GM21619 (cell line): ENCODE results near the gene ZNF460.

Experiments
- ATAC-seq: cut with Tn5 transposase; IDR thresholded peaks from one replicate; pipeline ENCODE4 v1.9.1; 2021; ENCODE audit not compliant: unreplicated experiment

Gene ZNF460

GRCh38 chr19:57338877-57339276 lies 58.6 kb downstream of the ZNF460 start:
- no peak for ATAC-seq

- no peak for ATAC-seq
Observed at GRCh38 chr19:57342582-57342981, 62.3 kb downstream of the ZNF460 start.
